HEK293 (cell line): ENCODE data around the gene TP53I11.

Experiments
- CTCF ChIP-seq: fragments of 450-650 bp; formaldehyde crosslinking; IDR thresholded peaks from 2 replicates; pipeline ENCODE4 v1.5.1; 2016; ENCODE audit warnings: missing biosample characterization, missing genetic modification characterization
- MZF1 ChIP-seq: fragments of 450-650 bp; formaldehyde crosslinking; IDR thresholded peaks from 2 replicates; pipeline ENCODE4 v1.5.1; 2017; ENCODE audit warnings: missing biosample characterization, missing genetic modification characterization, borderline replicate concordance
- ZNF169 ChIP-seq: fragments of 450-650 bp; formaldehyde crosslinking; IDR thresholded peaks from 2 replicates; pipeline ENCODE4 v1.5.1; 2016; ENCODE audit warnings: missing biosample characterization, missing genetic modification characterization
- ZNF324 ChIP-seq: fragments of 450-650 bp; formaldehyde crosslinking; IDR thresholded peaks from 2 replicates; pipeline ENCODE4 v1.5.1; 2016; ENCODE audit warnings: missing biosample characterization, missing genetic modification characterization
- ZNF433 ChIP-seq: fragments of 450-650 bp; formaldehyde crosslinking; IDR thresholded peaks from 2 replicates; pipeline ENCODE4 v1.5.1; 2016; ENCODE audit warnings: missing biosample characterization, missing genetic modification characterization, low read depth

- no peak for TF ChIP-seq CTCF (tag by site-specific recombination)
- TF ChIP-seq ZNF324 = no peak
- TF ChIP-seq MZF1 (tag by site-specific recombination) = no peak
- TF ChIP-seq ZNF169 = no peak
- no peak for TF ChIP-seq ZNF433 (tag by site-specific recombination)
These were observed 47.4 kb upstream of the TP53I11 start for GRCh38 chr11:44998051-44998450.
